MCF 10A (cell line): ENCODE data around the gene ALOX15B. TPM values are rescaled to one million over a fixed set of nuclear protein-coding genes. Genes with fewer than 3 reads are reported as not detected.

Source experiments
- BruUV-seq: library from RNA; stranded (reverse); fragments of 400-500 nt; replicated peaks from 2 replicates; lab custom pipeline; 2021; lab: Mats Ljungman, UMichigan
- CTCF ChIA-PET: fragments of 300-600 bp; sonication (Branson Sonifier 250); formaldehyde crosslinking; extraction: SDS; loops from one replicate; lab custom pipeline; 2021; ENCODE audit warnings: antibody characterized with exemption, inconsistent platforms; lab: Yijun Ruan, JAX
- POLR2A ChIA-PET: fragments of 300-600, 350-650 bp; sonication (Branson Sonifier 250); formaldehyde crosslinking; extraction: SDS; loops from one replicate; lab custom pipeline; 2020; ENCODE audit warnings: antibody characterized with exemption, inconsistent platforms; lab: Yijun Ruan, JAX
- DNase-seq: peaks from one replicate; pipeline ENCODE4 v3.0.0-alpha.2; 2018; ENCODE audit not compliant: unreplicated experiment
- H3K27ac Mint-ChIP-seq: one replicate; pipeline ENCODE4 v1.8.0; 2022; ENCODE audit warnings: mild to moderate bottlenecking, low read depth, mixed read lengths; ENCODE audit not compliant: unreplicated experiment
- H3K27me3 Mint-ChIP-seq: one replicate; pipeline ENCODE4 v1.8.0; 2022; ENCODE audit warnings: mixed read lengths; ENCODE audit not compliant: insufficient read depth, unreplicated experiment
- H3K36me3 Mint-ChIP-seq: one replicate; pipeline ENCODE4 v1.8.0; 2022; ENCODE audit warnings: mild to moderate bottlenecking, moderate library complexity, mixed read lengths; ENCODE audit not compliant: insufficient read depth, unreplicated experiment
- H3K4me1 Mint-ChIP-seq: one replicate; pipeline ENCODE4 v1.8.0; 2022; ENCODE audit warnings: mixed read lengths; ENCODE audit not compliant: insufficient read depth, unreplicated experiment
- H3K4me3 Mint-ChIP-seq: one replicate; pipeline ENCODE4 v1.8.0; 2022; ENCODE audit warnings: mild to moderate bottlenecking, moderate library complexity, mixed read lengths; ENCODE audit not compliant: unreplicated experiment
- H3K9me3 Mint-ChIP-seq: one replicate; pipeline ENCODE4 v1.8.0; 2022; ENCODE audit warnings: mixed read lengths; ENCODE audit not compliant: unreplicated experiment
- intact Hi-C: fragments of 100-400 bp; cut with micrococcal nuclease; formaldehyde crosslinking; loops from 2 replicates; pipeline ENCODE4 v1.14.1; 2022
- total RNA-seq: library from RNA; stranded (reverse); gene quantifications from 2 replicates; pipeline ENCODE4 v1.2.3, GENCODE V29; 2022
- TF ChIP-seq, protein P1 (sequence below): fragments of 200-600 bp; IDR thresholded peaks from one replicate; pipeline ENCODE4 v1.8.0; 2022; ENCODE audit warnings: antibody characterized with exemption, mild to moderate bottlenecking; ENCODE audit not compliant: unreplicated experiment

The ALOX15B gene
- total RNA-seq, 1 experiment from 2014 or later, result 27.6 TPM

DNA sequence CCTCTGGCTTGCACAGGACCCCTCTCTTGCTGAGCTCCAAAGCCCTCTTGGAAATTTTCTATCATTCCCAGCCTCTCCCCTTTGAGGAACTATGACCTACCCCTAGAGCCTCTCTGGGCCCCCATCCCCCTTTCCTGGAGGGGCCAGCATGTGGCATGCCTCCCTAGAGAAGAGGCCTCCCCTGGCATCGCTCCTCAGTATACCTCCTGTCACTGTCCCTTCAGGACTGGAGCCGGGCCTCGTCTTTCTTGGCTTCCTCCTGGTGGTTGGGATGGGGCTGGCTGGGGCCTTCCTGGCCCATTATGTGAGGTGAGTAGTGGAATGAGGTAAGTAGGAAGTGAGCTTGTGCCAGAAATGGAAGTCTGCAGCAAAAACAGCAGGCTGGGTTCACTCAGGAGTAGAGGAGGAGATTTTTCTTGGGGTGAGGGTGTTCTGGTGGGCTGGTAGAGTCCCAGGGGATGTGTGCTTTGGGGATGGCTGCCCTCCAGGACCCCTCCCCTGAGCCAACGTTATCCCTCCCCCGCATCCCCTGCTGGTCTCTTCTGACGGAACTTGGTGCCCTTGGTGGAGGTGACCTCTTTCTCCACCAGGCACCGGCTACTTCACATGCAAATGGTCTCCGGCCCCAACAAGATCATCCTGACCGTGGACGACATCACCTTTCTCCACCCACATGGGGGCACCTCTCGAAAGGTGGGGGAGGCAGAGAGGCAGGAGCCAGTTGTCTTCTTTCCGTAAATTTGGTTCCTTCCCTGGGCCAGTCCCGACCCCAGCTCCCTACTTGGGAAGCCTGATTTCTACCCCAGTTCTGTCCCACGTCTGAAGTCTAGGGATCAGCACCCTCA, 31.8 kb upstream of the ALOX15B start:
- ChIA-PET CTCF (no interaction called here), POLR2A (no interaction called here)
- no peak overlapping the region for H3K27ac Mint-ChIP-seq
- no TSS peak for BruUV-seq
- H3K4me1 Mint-ChIP-seq, result peaks cover 16% of the 10 kb centered on the region
- H3K36me3 Mint-ChIP-seq, result peaks cover 1% of the 10 kb centered on the region
- H3K27me3 Mint-ChIP-seq, result peaks cover 5% of the 10 kb centered on the region
- TF ChIP-seq, protein P1, sequence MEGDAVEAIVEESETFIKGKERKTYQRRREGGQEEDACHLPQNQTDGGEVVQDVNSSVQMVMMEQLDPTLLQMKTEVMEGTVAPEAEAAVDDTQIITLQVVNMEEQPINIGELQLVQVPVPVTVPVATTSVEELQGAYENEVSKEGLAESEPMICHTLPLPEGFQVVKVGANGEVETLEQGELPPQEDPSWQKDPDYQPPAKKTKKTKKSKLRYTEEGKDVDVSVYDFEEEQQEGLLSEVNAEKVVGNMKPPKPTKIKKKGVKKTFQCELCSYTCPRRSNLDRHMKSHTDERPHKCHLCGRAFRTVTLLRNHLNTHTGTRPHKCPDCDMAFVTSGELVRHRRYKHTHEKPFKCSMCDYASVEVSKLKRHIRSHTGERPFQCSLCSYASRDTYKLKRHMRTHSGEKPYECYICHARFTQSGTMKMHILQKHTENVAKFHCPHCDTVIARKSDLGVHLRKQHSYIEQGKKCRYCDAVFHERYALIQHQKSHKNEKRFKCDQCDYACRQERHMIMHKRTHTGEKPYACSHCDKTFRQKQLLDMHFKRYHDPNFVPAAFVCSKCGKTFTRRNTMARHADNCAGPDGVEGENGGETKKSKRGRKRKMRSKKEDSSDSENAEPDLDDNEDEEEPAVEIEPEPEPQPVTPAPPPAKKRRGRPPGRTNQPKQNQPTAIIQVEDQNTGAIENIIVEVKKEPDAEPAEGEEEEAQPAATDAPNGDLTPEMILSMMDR, result no peak
- no peak overlapping the region for H3K4me3 Mint-ChIP-seq
- intact Hi-C loops, result no loop called here
- no peak for DNase-seq
- H3K9me3 Mint-ChIP-seq, result no peaks in the 10 kb centered on the region

DNA sequence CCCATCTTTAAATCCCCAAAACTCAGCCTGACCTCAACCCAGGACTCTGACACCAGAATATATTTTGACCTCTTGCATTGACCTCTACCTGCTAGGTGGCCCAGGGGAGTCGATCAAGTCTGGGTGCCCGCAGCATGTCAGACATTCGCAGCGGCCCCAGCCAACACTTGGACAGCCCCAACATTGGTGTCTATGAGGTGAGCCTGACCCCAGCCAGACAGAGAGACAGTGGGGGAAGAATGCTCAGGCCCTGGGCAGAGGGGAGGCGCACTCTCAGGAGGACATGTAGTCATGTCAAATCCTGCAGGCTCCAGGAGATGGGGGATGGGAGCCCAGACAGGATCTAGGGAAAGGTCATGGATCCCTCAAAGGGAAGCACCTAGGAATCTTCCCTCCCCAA, 31.0 kb upstream of the ALOX15B start:
- Mint-ChIP-seq H3K4me1 (peaks cover 16% of the 10 kb centered on the region), H3K27me3 (no peaks in the 10 kb centered on the region), H3K9me3 (no peaks in the 10 kb centered on the region), H3K4me3 (no peak overlapping the region), H3K36me3 (no peaks in the 10 kb centered on the region), H3K27ac (no peak overlapping the region)
- no peak for DNase-seq
- no TSS peak for BruUV-seq
- TF ChIP-seq, protein P1, result no peak
- ChIA-PET CTCF (interaction anchor here (0.5 to 1.7 kb wide), 3 partner anchors 12 to 34 kb away, joined by 4 to 8 read pairs (median 5); no protein-coding TSS in a partner anchor), POLR2A (interaction anchor here (1.8 kb wide), 1 partner anchor 33 kb away, joined by 5 read pairs; no protein-coding TSS in a partner anchor)
- intact Hi-C loops, result no loop called here

DNA sequence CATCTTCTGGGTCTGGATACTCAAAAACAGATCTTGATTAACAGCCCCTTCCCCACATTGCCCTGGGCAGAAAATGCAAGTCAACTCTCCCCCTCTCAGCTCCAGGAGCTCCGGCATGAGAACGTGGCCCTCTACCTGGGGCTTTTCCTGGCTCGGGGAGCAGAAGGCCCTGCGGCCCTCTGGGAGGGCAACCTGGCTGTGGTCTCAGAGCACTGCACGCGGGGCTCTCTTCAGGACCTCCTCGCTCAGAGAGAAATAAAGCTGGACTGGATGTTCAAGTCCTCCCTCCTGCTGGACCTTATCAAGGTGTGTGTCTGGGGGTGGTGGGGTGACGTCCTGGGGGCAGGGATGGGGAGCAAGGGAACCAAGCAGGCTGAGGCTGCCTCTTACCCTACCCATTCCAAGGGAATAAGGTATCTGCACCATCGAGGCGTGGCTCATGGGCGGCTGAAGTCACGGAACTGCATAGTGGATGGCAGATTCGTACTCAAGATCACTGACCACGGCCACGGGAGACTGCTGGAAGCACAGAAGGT, 26.7 kb upstream of the ALOX15B start:
- ChIA-PET CTCF (interaction anchor here (1.0 to 1.6 kb wide), 3 partner anchors 14 to 48 kb away, joined by 3 to 7 read pairs (median 4); no protein-coding TSS in a partner anchor), POLR2A (interaction anchor here (1.0 to 2.0 kb wide), 2 partner anchors 15 to 29 kb away, joined by 3 to 5 read pairs; no protein-coding TSS in a partner anchor)
- Mint-ChIP-seq H3K27me3 (no peaks in the 10 kb centered on the region), H3K27ac (no peak overlapping the region), H3K36me3 (peaks cover 7% of the 10 kb centered on the region), H3K9me3 (no peaks in the 10 kb centered on the region), H3K4me1 (peaks cover 6% of the 10 kb centered on the region), H3K4me3 (no peak overlapping the region)
- TF ChIP-seq, protein P1, result no peak
- no TSS peak for BruUV-seq
- intact Hi-C loops, result no loop called here
- DNase-seq, result no peak

DNA sequence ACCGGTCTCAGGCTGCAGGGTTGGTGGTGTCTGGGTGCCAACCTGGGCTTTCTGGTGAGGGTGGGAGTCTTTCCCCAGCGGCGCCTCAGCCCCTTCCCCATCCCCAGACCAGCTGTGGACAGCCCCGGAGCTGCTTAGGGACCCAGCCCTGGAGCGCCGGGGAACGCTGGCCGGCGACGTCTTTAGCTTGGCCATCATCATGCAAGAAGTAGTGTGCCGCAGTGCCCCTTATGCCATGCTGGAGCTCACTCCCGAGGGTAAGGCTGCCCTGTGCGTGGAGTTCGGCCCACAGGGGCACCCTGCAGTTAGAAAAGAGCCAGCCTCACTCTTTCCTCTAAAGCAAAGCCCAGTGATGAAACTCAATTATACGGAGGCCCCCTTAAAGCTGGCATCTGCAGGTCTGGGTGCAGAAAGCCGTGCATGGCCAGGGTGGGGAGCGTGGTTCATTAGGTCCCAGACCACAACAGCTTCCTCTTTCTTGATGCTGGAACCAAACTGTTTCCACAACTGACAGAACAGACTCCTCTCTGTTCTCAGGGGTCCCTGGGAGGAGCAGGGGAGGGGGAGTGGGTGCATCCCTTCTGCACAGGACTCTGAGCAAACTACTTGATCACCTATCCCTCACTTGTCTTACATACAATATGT, 25.7 kb upstream of the ALOX15B start:
- ChIA-PET CTCF (interaction anchor here (0.6 to 1.5 kb wide), 6 partner anchors 15 to 323 kb away, joined by 3 to 4 read pairs (median 3); no protein-coding TSS in a partner anchor), POLR2A (interaction anchor here (1.0 kb wide), 1 partner anchor 28 kb away, joined by 3 read pairs; no protein-coding TSS in a partner anchor)
- Mint-ChIP-seq H3K4me1 (peaks cover 11% of the 10 kb centered on the region), H3K4me3 (no peak overlapping the region), H3K27me3 (no peaks in the 10 kb centered on the region), H3K36me3 (peaks cover 7% of the 10 kb centered on the region), H3K9me3 (no peaks in the 10 kb centered on the region), H3K27ac (no peak overlapping the region)
- TF ChIP-seq, protein P1, result no peak
- BruUV-seq, result no TSS peak
- intact Hi-C loops, result no loop called here
- no peak for DNase-seq
